ENCODE data around the gene HPSE2.

The HPSE2 gene

GRCh38 chr10:98416606-98417388, 818.9 kb downstream of the HPSE2 start:
- DNase-seq: no peak

GRCh38 chr10:98415731-98416119, 819.9 kb downstream of the HPSE2 start:
- no peak for DNase-seq

GRCh38 chr10:98414932-98415730, 820.5 kb downstream of the HPSE2 start, which contains the start of gene PYROXD2:
Gene PYROXD2 (minus strand): TSS chr10:98415182. CDS start chr10:98415135, 47 bp downstream.
- peak in 50 of 51 donors; percentile 5 to 84 (median 60) for DNase-seq

GRCh38 chr10:98414578-98414931, 821.1 kb downstream of the HPSE2 start:
- DNase-seq: no peak

- no peak for DNase-seq
Measured at GRCh38 chr10:98411768-98412167, 823.9 kb downstream of the HPSE2 start.

- DNase-seq: no peak
Measured at GRCh38 chr10:98411166-98411565, 824.5 kb downstream of the HPSE2 start.

GRCh38 chr10:98410759-98411158, 824.9 kb downstream of the HPSE2 start:
- DNase-seq: no peak

- DNase-seq: no peak
Measured at GRCh38 chr10:98410135-98410743, 825.4 kb downstream of the HPSE2 start.

GRCh38 chr10:98408799-98409198, 826.9 kb downstream of the HPSE2 start:
- no peak for DNase-seq

GRCh38 chr10:98407744-98408241, 827.9 kb downstream of the HPSE2 start:
- no peak for DNase-seq
